ENCODE measurements around the gene DIO1.

DIO1 gene

DNA sequence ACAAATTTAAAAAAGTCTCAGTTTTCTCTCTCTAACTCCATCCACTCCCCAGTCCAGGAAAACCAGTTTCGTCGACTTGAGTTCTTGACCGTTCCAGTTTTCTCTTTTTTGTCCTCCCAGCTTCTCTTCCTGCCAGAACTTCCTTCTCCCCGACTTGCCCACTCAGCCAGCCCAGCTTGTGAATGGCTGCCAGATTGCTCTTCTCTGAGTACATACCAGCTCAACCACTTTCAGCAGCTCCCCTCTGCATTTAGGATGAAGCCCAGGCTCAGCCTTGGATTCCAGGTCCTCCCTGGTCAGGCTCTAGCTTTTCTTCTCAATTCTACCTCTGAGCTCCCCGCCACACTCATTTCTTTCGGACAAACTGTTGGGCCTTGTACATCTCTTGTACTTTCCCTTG, 1.4 kb downstream of the DIO1 start:
- DNase-seq, result no peak

DNA sequence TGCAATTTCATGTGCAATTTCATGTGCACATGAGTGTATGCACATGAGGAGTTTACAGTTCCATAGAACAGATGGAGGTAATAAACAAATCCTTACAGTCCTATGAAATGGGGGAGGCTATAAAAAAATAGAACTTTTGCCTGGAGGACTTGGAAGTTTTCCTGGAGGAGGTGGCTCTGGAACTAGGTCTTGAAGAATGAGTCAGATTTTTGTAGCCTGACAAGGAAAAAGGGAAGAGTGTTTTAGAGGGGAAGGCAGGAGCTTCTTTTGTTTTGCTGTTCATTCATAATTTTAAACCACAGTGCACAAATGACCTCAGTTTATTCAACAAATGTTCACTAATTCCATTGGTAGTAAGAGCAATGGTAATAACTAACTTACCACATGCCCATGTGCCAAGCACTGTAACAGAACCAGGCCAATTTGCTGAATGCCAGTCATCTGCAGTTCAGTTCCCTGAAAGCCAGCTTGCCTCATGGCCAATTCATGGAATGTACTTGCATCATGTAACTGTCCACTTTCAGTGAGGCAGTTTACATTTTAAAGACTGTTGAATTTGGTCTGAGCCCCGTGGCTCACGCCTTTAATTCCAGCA, 2.7 kb downstream of the DIO1 start:
- DNase-seq, result no peak

DNA sequence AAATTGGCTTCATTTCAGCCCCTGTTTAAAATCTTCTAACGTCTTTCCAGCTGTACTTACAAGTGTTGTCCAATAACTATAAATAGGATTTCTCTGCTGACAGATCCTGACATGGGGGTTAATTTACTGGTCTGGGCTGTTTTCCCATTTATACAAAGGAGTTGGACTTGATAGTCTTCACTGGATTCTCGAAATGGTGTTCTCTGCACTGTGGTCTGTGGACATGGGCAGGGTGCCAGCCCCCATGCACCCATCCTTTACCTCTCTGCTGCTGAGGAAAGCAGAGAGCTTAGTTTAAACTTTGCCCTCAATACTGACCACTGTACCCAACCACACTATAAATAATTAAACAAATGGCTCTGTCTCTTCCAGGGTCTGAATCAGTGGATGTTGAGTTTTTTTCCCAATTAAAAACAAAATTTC, 5.2 kb downstream of the DIO1 start:
- no peak for DNase-seq

DNA sequence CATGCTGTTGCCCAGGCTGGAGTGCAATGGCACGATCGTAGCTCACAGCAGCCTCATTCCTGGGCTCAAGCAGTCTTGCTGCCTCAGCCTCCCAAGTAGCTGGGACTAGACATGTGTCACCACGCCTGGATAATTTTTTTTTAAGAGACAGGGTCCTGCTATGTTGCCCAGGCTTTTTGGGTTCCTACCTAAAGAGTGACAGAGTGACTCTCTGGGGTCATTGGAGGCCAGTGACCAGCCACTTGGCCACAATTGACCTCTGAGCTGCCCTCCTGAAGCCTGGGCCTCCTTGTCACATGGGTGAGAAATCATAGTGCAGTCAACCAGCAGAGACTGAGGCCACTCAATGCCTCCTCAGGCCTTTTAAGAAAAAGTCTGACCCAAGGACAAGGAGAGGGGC, 5.7 kb downstream of the DIO1 start:
- DNase-seq, result no peak

DNA sequence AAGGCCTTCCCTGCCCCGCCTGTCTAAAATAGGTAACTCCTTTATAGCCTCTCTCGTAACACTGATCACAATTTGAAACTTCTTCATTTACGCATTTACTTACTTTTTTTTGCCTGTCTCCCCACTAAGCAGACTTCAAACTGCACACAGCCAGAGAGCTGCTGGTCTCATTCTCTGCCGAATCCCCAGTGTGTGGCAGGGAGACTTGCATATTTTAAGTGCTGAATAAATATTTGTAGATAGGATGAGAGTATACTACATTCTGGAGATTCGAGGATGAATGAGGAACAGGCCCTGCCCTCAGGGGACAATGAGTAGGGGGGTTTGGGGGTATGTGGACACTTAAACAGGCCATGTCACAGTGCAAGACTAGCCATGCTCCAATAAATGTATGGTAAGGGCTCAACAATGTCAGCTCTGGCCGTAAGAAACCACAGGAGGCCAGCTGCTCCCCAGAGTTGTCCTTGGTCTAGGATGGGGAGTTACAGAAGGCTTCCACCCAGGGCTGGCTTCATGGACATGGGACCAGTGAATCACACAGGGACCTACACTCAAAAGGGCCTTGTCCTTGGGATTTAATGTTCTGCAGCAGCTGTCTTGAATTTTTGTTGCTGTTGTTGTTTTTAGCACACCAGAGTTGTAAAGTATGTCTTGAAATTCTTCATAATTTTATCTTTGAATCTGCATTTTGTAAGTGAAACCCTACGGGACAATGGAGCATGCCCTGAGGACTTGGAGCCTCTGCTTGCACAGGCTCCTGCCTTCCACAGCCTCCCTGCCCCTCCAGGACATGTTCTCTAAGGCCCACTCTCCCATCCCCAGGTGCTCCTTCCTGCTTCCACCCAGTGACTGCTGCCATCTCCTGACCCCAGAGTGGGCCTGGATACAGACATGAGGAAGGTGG, 8.5 kb downstream of the DIO1 start:
- no peak for DNase-seq

DNA sequence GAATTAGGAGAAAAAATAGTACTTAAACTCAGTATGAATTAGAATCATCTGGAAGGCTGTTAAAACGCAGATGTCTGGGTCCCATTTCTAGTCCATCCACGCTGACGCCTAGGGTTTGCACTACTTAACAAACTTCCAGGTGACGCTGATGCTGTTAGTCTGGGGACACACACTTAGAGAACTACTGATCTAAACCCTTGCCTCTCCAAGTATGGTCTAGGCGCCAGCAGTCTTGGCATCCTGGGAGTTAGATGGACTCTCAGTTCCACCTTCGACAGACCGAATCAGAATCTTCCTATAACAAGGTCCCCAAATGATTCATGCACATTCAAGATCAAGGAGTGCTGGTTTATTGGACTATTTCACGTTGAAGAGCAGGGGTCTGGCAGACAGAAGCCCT, 11.5 kb downstream of the DIO1 start:
- DNase-seq, result no peak

DNA sequence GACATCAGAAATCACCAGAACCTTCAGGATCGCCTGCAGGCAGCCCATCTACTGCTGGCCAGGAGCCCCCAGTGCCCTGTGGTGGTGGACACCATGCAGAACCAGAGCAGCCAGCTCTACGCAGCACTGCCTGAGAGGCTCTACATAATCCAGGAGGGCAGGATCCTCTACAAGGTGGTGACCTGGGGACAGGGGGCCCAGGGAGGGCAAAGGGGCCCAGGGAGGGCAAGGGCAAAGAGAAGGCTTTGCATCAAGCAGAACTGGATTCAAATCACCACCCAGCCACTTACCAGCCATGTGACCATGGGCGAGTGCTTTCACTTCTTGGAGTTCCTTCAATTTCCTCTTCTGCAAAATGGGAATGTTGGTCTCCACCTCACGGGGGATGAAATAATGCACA, 12.1 kb downstream of the DIO1 start:
- DNase-seq, result no peak

DNA sequence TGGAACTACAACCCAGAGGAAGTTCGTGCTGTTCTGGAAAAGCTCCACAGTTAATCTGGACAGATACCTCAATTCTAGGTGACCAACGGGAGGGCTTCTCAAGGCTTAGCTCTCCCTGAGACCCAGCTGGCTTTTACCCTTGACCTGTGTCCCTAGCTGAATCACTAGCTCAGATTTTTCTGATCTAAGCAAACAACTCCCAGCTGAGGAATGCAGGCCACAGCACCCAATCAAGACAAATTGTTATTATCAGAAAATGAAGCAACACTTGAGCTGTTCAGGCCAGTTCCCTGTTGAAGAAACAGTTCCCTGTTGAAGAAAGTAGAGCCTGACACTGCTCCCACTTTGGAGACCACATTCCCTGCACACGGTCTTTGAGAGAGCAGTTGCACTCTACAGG, 16.0 kb downstream of the DIO1 start:
- no peak for DNase-seq

DNA sequence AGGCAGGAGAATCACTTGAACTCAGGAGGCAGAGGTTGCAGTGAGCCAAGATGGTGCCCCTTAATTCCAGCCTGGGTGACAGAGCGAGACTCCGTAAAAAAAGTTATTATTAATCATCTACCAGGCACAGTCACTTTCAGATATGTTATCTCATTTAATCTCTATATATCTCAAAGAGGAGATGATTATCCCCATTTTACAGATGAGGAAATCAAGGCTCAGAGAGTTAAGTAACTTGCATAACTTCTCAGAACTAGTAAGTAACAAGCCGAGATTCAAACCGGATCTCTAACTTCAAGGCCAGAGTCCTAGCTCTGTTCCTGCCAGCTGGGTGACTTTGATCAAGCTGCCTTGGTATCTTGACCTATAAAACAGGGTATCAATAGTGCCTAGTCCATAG, 17.5 kb downstream of the DIO1 start:
- DNase-seq, result no peak

DNA sequence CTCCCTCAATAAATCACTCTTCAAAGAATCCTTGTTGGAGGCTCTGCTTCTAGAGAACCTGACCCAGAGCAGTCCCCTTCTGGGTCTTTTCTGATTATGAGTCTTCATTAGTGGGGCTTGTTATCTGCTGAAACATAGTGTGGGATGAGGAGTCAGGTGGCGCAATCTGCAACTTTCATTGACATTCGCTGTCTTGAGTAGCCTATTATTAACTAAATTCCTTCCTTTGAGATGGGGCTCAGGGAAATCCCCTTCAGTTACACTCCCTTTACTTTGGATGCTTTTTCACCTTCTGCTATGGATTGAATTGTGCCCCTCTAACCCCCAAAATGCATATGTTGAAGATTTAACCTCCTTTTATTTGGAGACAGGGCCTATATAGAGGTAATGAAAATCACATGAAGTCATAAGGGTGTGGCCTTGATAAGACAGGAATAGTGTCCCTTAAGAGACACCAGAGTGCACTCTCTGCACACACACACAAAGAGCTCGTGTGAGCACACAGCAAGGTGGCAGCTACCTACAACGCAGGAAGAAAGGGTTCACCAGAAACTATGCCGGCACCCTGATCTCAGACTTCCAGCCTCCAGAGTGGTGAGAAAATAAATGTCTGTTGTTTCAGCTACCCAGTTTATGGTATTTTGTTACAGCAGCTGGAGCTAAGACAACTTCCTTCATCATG, 19.5 kb downstream of the DIO1 start:
- DNase-seq, result no peak

DNA sequence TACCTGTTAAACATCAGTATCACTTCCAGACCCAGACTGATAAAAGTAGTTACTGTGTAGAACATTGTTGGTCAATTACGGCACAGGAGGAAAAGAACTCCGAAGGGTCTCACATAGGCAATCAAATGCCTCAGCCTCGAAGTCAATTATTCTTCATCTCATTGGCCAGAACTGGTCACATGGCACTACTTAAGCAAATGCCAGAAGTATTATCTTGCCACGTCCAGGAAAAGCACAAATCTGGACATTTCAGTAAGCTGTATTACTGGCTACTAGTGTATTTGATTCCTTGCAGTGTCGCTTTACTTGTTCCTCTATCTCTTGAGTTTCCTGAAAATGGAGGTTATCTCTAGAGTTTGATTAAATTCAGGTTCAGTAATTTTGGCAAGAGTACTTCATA, 24.4 kb downstream of the DIO1 start:
- no peak for DNase-seq

DNA sequence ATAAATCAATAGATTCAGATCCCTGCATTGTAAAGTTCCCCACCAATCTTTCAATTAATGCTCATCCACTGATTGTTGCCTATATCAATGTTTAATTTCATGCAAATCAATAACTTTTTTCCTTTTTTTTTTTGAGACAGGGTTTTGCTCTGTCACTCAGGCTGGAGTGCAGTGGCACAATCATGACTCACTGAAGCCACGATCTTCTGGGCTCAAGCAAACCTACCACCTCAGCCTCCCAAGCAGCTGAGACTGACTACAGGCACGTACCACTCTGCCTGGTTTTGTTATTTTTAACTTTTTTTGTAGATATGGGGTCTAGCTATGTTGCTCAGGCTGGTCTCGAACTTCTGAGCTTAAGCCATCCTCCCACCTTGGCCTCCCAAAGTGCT, 25.7 kb downstream of the DIO1 start:
- DNase-seq, result no peak

DNA sequence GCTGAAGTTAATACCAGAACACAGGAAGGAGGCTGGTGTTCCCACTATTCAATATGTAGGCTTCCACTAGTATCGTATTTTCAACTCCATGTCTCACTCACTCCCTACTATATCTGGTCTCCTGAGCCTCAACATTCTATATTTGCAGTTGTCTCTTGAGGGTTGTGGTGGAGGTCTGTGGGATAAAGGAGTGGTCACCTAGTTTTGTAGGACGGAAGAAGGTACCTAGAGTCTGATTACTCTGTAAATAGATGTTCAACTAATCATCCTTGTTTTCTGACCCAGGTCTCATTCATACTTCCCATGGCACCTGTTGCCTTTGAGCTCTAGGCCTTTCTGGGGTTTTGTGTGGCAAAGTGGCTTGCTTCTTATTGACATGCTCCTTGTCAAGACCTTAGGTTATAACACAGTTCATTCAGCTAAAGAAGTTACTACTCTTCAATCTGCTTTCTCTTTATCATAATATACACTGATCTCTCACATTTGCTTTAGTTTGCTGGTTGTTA, 33.4 kb downstream of the DIO1 start:
- DNase-seq, result no peak

DNA sequence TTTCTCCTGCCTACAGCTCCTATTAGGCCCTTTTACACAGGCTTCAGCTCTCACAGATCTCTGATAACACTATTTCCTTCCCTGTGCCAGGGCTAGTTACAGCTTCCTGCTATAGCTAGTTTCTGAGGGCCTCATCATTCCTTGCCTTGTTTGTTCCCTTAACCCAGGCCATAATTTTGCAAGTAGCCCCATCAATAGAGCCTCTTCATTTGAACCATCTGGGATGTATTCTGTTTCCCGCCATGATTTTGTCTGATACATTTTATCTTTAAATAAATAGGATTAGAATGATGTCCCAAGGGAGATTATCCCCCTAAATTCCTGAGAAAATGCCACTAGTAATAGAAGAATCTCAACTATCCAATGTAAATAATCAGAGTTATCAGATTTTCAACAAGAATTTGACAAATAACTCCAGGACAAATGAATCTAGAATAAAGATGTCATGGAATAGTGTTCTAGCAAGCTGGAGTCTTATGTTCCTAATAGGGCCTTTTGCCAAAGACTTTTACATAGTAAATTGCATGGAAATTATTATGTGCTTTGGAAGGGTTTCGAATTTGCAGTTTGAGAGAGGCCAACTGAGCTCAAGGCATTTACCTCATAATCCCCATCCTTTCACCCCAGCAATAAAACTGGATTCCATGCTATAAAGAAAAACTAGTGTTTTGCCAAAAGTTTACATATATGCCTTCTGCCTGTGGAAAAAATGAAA, 35.4 kb downstream of the DIO1 start:
- DNase-seq, result no peak

DNA sequence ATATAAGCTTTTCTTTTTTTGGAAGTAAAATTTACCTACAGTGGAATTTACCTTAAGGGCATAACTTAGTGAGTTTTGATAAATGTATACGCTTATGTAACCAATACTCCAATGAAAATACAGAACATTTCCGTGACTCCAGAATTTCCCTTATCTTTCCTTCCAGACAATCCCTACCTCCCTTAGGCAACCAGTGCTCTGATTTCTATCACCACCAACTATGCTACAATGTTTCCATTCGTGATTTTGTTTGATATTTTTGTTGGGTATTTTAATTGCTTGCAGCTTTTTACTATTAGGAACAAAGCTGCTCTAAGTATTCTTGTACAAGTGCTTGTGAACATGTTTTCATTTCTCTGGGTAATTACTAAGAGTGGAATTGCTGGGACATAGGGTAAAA, 36.9 kb downstream of the DIO1 start:
- no peak for DNase-seq

DNA sequence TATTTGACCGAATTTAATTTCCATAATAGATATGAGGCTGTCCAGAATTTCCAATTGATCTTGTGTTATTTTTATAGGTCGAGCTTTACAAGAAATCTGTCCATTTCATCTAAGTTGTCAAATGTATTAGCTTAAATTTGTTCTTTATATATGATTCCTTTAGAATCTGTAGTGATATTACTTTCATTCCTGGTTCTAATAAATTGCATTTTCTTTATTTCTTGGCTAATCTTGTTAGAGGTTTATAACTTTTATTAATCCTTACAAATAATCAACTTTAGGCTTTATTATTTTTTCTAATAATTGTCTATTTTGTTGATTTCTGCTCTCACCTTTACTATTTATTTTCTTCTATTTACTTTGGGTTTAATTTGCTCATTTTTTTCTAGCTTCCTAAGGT, 37.5 kb downstream of the DIO1 start:
- no peak for DNase-seq

DNA sequence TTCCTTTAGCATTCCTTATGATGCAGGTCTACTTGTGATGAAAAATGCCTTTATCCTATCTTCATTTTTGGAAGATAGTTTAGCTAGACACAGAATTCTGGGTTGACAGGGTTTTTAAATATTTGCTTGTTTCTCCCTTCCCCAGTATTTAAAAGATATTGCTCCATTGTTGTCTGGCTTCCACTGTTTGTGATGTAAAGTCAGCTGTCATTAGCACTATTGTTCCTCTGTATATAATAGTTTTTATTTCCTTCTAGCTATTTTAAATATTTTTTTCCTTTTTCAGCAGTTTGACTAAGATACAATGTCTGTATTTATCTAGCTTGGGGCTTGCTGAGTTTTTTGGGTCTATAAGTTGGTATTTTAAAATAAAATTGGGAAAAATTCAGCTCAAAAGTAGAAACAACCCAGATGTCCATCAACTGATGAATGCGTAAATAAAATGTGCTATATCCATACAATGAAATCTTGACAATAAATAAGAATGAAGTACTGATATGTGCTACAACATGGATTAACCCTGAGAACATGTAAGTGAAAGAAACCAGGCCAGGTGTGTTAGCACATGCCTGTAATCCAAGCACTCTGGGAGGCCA, 40.3 kb downstream of the DIO1 start:
- DNase-seq, result no peak

DNA sequence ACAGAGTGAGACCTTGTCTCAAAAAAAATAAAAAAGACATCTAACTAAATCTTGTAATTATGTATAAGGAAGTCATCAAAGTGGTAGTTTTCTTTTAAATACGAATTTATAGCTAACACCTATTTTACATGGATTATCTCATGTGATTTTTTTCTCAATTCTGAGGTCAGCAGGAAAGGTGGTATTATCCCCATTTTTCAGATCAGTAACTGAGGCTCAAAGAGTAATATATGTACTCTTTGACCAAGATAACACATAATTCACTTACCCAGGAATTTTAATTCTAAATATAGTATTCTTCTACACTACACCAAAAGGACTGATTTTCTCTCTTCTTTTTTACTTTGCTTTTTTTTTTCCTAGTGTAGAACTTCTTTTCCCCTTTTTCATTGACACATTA, 42.4 kb downstream of the DIO1 start:
- no peak for DNase-seq

DNA sequence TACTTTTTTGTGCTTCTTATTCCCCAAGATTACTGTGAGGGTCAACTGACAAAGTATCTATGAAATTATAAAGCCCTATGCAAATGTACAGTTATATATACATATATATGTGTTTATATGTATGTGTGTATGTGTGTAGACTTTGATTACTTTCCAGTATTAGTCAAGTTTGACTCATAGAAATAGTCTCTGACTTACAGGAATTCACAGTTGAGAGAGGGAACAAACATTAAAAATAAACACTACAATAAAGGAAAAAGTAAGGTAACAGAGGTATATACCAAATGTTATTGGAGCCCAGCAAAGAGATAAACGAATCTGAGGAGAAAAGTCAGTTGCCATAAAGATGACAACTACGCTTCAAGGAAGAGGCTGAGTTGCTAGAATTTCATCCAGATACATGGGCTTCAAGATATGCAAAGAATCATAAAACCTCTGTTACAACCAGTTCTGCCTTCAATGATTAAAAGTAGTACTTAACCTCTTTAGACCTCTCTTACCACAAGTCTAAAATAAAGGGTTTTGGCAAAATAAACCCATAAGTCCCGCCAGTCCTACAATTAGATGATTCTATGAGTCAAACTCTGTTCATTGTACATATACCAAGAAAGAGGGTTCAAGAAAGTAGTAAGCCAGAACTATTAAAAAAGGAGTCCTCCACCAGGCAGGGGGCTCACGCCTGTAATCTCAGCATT, 44.3 kb downstream of the DIO1 start:
- no peak for DNase-seq

DNA sequence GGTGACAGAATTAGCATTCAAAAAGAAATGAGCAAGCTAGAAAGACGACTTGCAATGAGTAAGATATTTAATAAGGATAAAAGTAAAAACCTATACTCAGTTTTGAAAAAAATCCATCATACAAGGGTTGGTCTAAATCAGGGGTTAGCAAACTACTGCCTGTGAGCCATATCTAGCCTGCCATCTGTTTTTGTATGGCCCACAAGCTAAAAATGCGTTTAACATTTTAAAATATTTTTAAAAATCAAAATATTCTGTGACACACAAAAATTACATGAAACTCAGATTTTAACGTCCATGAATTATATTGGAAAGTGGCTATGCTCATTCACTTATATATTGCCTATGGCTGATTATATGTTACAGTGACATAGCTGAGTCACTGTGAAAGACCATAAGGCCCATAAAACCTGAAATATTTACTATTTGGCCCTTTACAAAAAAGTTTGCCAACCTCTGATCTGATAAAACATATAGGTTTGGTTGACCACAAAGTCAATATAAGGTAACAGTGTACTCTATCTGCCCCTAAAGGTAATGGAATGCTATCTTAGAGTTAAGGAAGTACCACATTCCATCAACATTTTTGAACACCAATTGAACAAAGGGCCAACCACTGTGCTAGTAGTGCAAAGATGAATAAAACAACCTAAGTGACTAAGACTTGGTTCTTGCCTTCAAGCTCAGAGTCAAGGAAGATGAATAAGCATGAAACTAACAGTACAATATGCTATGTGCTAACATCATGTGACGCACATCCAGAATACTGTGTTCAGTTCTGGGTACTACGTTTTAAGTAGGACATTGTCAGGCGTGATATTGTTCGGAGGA, 48.4 kb downstream of the DIO1 start:
- no peak for DNase-seq

DNA sequence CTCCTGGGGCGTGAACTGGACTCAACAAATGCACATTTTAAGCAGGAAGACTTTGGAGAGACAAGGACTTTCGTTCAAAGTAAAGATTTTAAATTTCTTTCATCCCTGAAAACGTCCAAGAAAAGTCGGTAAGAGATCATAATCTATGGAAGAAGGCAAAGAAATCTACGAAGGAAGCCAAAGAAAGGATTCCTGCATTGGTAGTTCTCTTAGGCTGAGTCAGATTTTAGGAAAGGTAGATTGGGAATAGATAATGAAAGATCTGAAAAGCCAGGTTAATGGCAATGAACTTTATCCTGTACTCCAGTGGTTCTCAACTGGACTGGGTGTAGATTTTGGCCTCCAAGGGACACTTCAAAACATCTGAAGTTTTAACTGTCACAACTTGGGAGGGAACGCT, 49.1 kb downstream of the DIO1 start:
- no peak for DNase-seq
